ENCODE results near the gene SIGLEC5.

SIGLEC5 gene

GRCh38 chr19:51573331-51573730, 56.9 kb downstream of the SIGLEC5 start:
- Histone ChIP-seq H3K4me3 (ENCODE audit: insufficient read depth, low read length, poor library complexity, severe bottlenecking) (no peak overlapping the region), H3F3A (ENCODE audit: insufficient read depth) (no peaks in the 10 kb centered on the region), H3K9me2 (replicated peaks; ENCODE audit: insufficient read depth, low read length) (no peaks in the 10 kb centered on the region), H3K4me2 (ENCODE audit: low read depth, low read length, poor library complexity, severe bottlenecking) (no peak overlapping the region), H3K9ac (ENCODE audit: low read length) (no peak overlapping the region), H3K27ac (ENCODE audit: low read depth, low read length) (no peak overlapping the region), H4K20me1 (ENCODE audit: low read depth, low read length) (no peaks in the 10 kb centered on the region), H2AFZ (ENCODE audit: low read depth, low read length, severe bottlenecking) (no peak overlapping the region), H3K36me3 (ENCODE audit: low read length) (no peaks in the 10 kb centered on the region), H3K27me3 (ENCODE audit: low read length) (no peaks in the 10 kb centered on the region), H3K79me2 (ENCODE audit: insufficient read depth, low read length) (no peaks in the 10 kb centered on the region), H3K9me3 (ENCODE audit: insufficient read depth, low read length) (no peaks in the 10 kb centered on the region)
- TF ChIP-seq CTCF (IDR thresholded peaks at IDR 0.05; ENCODE audit: insufficient read depth, low read length, poor library complexity, severe bottlenecking) (no peak), EZH2phosphoT487 (conservative IDR thresholded peaks at IDR 0.05; ENCODE audit: low read length) (no peak)

- Histone ChIP-seq H3F3A (ENCODE audit: insufficient read depth) (no peaks in the 10 kb centered on the region), H3K9me3 (ENCODE audit: insufficient read depth, low read length) (no peaks in the 10 kb centered on the region), H3K4me3 (ENCODE audit: insufficient read depth, low read length, poor library complexity, severe bottlenecking) (no peak overlapping the region)
Observed at GRCh38 chr19:51572908-51573307, 57.3 kb downstream of the SIGLEC5 start.

GRCh38 chr19:51572410-51572809, 57.8 kb downstream of the SIGLEC5 start:
- Histone ChIP-seq H3K27me3 (ENCODE audit: low read length) (no peaks in the 10 kb centered on the region), H3K4me2 (ENCODE audit: low read depth, low read length, poor library complexity, severe bottlenecking) (no peak overlapping the region)

More at GRCh38 chr19:51572908-51573307, 57.3 kb downstream of the SIGLEC5 start:
- no peak overlapping the region for H3K4me2 ChIP-seq (ENCODE audit: low read depth, low read length, poor library complexity, severe bottlenecking)
- no peaks in the 10 kb centered on the region for H4K20me1 ChIP-seq (ENCODE audit: low read depth, low read length)
- H3K9me2 ChIP-seq (replicated peaks; ENCODE audit: insufficient read depth, low read length): no peaks in the 10 kb centered on the region
- H3K9ac ChIP-seq (ENCODE audit: low read length): no peak overlapping the region
- H3K27me3 ChIP-seq (ENCODE audit: low read length): no peaks in the 10 kb centered on the region
- TF ChIP-seq CTCF (IDR thresholded peaks at IDR 0.05; ENCODE audit: insufficient read depth, low read length, poor library complexity, severe bottlenecking) (no peak), EZH2phosphoT487 (conservative IDR thresholded peaks at IDR 0.05; ENCODE audit: low read length) (no peak)
- H3K79me2 ChIP-seq (ENCODE audit: insufficient read depth, low read length): no peaks in the 10 kb centered on the region
- no peaks in the 10 kb centered on the region for H3K36me3 ChIP-seq (ENCODE audit: low read length)
- no peak overlapping the region for H2AFZ ChIP-seq (ENCODE audit: low read depth, low read length, severe bottlenecking)
- no peak overlapping the region for H3K27ac ChIP-seq (ENCODE audit: low read depth, low read length)

More at GRCh38 chr19:51572410-51572809, 57.8 kb downstream of the SIGLEC5 start:
- H3K27ac ChIP-seq (ENCODE audit: low read depth, low read length): no peak overlapping the region
- H3K79me2 ChIP-seq (ENCODE audit: insufficient read depth, low read length): no peaks in the 10 kb centered on the region
- no peak for TF ChIP-seq CTCF (IDR thresholded peaks at IDR 0.05; ENCODE audit: insufficient read depth, low read length, poor library complexity, severe bottlenecking)
- TF ChIP-seq EZH2phosphoT487 (conservative IDR thresholded peaks at IDR 0.05; ENCODE audit: low read length): no peak
- no peaks in the 10 kb centered on the region for H4K20me1 ChIP-seq (ENCODE audit: low read depth, low read length)
- H3K36me3 ChIP-seq (ENCODE audit: low read length): no peaks in the 10 kb centered on the region
- H3K4me3 ChIP-seq (ENCODE audit: insufficient read depth, low read length, poor library complexity, severe bottlenecking): no peak overlapping the region
- H3K9me2 ChIP-seq (replicated peaks; ENCODE audit: insufficient read depth, low read length): no peaks in the 10 kb centered on the region
- no peak overlapping the region for H2AFZ ChIP-seq (ENCODE audit: low read depth, low read length, severe bottlenecking)
- H3K9me3 ChIP-seq (ENCODE audit: insufficient read depth, low read length): no peaks in the 10 kb centered on the region
- no peaks in the 10 kb centered on the region for H3F3A ChIP-seq (ENCODE audit: insufficient read depth)
- no peak overlapping the region for H3K9ac ChIP-seq (ENCODE audit: low read length)
